COLO668 (cell line): ENCODE data around the gene TAF13.
"Not testable (repeated sequence)": the region's sequence is repeated elsewhere in the genome, so short reads cannot be mapped to it uniquely, and the experiment has no call there.

Source experiments
- DNase-seq: peaks from one replicate; lab custom pipeline; 2025; ENCODE audit not compliant: unreplicated experiment; lab: John Stamatoyannopoulos, UW

TAF13 gene

DNA sequence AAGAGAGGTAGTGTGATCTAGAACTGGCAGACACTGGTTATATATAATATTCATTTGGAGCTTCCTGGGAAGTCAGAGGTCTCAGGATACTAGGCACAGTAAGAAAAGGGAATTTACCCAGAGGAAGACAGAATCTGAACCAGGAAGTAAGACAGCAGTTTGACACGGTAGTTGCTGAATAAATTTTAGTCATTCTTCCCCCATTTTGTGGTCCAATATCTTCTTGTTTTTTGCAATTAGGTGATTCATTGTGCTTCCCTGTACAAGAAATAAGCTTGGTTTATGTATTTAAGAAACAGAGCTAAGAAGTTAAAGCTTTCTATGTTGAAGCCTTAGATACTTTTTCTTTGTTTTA, 16.0 kb upstream of the TAF13 start:
- no peak for DNase-seq

DNA sequence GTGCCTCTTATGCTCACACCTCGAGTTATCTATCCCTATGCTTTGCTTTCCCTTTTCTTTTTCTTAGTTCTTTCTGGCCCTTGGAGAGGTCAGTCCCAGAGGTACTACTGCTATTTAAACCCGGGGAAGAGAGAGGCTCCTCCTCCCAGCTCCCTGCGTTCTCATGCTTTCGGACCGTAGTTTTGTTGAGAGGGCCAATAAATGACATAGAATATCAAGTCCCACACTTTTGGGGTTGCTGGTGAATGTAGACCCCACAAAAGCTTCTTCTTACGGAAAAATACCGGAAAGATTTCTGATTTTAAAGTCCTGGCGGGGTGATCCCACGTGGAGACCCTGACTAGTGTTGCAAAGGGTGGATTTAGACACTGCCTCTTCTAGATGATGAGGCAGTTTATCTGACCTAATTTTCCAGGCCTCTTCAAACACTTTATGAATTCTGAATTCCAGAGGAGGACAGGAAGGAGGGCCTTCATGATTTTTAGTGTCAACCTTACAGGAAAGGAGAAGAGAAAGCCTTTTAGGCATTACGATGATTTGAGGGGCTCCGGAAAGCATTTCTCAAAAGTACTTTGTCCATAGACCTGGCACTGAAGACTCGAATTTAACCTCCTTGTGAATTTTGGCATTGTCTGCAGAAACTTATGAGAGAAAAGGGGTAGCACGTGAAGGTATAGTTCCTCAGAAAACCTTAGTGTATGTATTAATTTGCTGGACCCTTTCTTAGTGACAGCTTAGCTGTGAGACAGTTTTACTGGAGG, 15.5 kb upstream of the TAF13 start:
- no peak for DNase-seq

DNA sequence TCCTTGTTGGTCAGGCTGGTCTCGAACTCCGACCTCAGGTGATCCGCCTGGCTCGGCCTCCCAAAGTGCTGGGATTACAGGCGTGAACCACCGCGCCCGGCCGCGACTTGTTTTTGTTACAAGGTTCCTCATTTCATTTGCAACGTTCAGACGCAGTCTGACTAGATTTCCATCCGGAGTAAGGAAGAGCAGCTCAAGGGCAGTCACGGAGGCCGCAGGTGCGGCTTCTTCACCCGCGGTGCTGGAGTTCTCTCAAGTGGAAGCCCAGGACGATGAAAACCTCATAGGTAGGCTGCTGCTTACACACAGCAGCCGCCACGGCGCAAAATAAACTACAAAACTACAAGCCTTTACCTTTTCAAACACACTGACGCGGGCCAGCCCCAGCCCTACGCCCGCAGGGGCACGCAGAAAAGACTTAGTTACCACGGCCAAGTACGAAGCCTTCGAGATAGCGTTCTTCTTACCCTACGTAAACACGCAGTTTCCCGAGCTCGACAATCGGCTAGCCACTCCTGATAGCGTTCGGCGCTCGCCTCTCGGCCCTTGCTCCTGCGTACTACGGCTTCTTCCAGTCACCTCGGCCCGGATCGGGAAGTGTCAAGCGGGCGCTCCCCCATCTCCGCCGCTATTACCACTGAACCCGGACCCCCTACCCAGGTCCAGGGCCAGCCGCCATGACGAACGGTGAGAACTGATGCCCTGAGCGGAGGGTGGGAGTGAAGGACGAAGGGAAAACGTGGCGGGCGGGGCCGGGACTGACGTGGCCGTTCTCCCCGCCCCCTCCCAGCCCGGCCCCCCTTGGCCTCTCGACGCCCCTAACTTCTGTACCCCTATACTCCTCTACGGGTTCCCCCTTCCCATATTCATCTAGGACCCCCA, 14.6 kb upstream of the TAF13 start, which contains the start of gene TMEM167B:
TSS of gene TMEM167B (plus strand) at position 569 of the 882 bp plus-strand sequence. CDS start at position 678, 109 bp downstream.
- peak; percentile 93 for DNase-seq

DNA sequence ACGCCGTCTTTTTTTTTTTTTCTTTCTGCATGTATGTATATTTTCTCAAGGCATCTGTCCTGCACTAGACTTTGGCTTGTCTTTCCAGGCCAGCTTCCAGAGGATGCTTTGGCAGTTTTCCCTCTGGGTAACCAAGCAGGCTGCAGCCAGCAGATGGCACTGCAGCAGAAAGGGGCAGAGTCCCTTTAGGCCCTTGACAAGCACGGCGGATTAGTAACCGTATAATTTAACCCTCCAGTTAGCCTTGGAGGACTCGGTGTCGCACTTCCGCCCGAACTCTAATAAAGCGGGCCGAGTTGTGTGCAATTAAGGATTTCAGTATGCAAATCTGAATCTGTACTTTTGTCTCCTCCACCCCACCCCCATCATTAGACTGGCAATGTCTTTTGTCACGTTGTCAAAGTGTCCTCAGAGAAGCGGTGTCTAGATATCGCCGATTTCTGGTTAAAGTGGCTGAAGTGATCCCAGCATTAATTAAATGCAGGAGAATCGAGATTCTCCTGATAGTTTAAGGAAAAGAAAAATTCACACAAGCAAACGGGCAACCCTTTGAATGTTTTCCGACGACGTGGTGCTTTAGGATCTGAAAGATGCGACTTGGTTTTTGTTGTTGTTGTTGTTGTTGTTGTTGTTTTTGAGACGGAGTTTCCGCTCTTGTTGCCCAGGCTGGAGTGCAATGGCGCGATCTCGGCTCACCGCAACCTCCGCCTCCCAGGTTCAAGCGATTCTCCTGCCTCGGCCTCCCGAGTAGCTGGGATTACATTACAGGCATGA, 13.6 kb upstream of the TAF13 start:
- DNase-seq, result peak; percentile 91

DNA sequence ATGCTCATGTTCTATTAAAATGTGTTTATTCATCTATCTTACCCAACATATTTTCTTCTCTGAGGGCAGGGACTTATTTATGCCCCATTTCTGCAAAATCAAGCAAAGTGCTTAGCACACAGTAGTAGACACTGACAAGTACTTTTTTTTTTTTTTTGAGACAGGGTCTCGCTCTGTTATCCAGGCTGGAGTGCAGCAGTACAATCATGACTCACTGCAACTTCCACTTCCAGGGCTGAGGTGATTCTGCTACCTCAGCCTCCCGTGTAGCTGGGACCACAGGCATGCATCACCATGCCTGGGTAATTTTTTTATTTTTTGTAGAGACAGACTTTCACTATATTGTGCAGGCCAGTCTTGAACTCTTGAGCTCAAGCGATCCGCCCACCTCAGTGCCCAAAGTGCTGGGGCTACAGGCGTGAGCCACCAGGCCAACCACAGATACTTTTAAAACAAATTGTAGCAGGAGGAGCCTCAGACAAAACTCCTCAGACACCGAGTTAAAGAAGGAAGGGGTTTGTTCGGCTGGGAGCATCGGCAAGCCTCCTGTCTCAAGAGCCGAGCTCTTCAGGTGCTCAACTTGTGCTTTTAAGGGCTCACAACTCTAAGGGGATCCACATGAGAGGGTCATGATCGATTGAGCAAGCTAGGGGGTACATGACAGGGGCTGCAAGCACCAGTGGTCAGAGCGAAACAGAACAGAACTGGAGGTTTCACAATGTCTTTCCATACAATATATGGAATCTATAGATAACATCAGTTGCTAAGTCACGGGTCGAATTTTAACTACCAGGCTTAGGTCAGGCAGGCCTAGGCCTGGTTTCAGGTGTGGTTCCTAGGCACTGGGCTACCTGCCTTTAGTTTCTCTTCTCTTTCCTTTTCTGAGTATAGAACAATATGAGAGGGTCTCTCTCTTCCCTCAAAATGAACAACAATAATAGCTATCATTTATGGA, 9.0 kb upstream of the TAF13 start:
- no peak for DNase-seq

DNA sequence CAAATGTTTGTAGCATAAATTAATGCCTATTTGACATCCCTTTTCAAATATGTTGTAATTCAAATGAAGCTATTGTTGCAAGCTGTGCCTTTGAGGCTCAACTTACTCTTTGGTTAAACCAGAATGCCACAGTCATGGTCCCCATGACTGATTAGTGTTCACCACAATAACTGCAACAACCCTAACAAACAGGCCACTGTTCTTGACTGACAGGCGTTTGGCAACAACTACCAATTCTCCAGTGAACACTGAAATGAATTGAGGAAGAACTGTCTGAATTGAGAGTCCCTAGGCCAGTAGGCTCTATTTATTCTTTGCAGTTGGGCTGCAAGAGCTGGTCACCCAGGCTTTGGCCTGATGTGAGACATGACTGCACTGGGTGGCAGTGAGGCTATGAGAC, 8.1 kb upstream of the TAF13 start:
- no peak for DNase-seq

DNA sequence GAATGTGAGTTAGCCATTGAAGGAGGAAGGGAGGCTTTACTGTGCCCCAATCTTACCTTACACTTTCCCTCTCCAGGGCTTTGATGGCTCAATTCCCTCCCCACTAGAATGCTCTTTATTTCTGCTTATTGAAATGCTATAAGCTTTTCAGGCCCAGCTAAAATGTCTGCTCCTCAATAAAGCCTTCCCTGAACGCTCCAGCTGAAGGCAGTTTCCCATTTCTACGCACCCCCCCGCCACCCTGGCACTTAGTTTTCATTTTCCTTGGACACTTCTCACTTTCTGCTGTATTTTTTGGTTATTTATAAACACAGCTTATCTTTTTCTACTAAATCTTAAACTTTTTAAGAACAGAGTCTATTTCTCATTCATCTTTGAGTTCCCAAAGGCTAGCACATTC, 7.7 kb upstream of the TAF13 start:
- DNase-seq, result no peak

DNA sequence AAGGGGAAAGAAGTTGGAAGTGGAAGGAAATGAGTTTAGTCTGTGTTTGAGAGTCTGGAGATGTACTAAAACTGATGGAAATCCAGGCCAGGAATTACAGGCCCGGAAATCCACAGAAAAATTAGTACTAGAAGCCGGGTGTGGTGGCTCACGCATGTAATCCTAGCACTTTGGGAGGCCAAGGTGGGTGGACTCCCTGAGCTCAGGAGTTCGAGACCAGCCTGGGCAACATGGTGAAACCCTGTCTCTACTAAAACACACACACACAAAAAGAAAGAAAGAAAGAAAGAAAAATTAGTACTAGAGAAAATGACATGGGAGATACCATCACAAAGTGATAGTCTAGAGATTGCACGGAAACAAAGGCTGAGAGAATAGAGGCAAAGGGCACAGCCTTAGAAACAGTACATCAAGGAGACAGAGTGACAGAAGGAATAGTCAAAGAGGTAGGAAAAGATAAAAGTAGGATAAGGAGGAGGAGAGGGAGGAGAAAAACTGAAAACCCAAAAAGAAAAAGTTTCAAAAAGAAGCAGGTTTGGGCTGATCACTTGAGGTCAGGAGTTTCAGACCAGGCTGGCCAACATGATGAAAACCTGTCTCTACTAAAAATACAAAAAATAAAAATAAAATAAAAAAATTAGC, 4.8 kb upstream of the TAF13 start:
- DNase-seq, result no peak

DNA sequence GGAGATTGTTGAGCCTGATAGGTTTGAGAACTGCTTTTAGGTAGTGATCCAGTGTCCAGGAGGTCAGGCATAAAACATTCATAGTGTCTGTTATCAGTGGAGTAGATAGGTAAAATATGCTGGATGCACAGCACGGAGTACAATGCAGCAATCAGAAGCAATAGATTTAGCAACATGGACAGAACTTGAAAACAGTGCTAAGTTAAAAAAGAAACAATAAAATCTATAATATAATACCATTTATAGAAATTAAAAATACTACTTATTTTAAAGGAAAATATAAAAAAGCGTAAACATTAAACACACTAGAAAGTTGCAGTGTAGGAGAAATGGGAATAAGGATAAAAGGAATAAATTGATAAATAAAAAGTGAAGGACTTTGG, 3.4 kb upstream of the TAF13 start:
- DNase-seq, result no peak

DNA sequence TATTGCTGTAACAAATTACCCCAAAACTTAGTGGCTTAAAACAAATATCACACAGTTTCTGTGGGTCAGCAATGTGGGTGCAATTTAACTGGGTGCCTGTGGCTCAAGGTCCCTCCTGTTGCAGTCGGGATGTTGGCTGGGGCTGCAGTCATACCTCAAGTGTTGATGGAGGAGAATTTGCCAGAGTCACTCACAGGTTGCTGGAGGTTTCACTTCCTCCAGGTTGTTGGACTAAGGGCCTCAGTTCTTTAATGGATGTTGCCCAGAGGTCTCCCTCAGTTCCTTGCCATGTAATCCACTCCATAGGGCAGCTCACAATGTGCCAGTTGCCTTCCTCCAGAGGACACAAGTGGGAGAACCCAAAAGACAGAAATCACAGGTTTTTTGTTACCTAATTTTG, 2.5 kb upstream of the TAF13 start:
- no peak for DNase-seq

DNA sequence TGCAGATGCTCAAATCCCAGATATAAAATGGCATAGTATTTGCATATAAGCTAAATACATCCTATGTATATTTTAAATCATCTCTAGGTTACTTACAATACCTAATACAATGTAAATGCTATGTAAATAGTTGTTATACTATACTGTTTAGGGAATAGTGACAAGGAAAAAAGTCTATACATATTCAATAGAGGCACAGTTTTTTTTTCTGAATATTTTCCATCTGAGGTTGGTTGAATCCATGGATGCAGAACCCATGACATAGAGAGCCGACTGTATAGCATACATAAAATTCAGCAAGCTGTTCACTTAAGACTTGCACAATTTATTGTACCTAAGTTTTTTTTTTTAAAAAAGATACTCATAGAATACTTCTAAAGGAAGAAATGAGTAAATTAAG, 6.5 kb downstream of the TAF13 start:
- DNase-seq, result no peak

DNA sequence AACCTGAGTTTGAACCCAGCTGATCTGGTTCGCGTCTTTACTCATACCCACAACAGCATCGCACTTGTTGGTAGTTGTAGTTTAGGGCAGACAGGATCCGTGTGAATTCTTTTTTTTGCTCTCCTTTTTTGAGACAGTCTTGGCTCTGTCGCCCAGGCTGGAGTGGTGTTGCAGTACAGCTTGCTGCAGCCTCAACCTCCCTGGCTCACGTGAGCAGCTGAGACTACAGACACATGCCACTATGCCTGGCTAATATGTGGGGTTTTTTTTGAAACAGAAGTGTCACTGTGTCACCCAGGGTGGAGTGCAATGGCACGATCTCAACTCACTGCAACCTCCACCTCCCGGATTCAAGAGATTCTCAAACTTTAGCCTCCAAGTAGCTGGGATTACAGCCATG, 7.9 kb downstream of the TAF13 start:
- DNase-seq, result no peak

DNA sequence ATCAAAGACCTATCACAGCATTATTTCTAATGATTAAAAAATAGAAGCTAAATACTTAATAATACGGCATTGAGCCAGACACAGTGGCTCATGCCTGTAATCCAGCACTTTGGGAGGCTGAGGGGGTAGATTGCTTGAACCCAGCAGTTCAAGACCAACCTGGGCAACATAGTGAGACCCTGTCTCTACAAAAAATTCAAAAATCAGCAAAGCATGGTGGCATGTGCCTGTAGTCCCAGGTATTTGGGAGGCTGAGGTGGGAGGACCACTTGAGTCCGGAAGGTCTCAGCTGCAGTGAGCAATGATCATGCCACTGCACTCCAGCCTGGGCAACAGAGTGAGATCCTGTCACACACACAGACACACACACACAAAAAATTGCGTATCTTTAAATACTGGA, 10.7 kb downstream of the TAF13 start:
- DNase-seq, result no peak

DNA sequence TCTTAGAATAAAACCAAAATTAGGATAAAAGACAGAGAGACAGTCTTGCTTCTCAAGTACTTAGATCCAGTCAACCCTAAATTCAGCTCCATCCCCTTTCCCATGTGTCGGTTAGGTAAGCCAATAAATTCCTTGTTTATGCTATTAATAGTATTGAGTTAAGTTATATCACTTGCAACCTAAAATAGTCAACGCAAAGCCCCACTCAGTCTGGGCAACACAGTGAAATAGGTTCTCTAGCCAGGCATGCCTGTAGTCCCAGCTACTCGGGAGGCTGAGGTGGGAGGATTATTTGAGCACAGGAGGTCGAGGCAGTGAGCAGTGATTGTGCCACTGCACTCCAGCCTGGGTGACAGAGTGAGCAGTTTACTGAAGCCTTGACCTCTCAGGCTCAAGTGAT, 14.6 kb downstream of the TAF13 start:
- no peak for DNase-seq

DNA sequence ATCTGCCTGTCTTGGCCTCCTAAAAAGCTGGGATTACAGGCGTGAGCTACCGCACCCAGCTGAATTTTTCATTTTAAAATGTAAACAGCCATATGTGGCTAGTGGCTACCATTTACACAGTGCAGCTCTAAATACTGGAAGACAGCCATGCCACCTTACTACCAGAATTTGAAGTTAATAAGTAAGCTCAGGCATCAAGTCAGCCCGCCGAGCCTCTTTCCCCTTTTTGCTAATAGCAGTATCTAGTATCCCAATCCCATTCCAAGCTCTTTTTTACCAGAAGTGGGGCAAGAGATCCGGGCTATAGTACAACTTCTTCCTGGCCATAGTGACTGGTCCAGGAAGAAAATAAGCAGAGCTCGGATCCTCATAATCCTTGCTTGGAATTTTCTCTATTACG, 15.1 kb downstream of the TAF13 start:
- no peak for DNase-seq

DNA sequence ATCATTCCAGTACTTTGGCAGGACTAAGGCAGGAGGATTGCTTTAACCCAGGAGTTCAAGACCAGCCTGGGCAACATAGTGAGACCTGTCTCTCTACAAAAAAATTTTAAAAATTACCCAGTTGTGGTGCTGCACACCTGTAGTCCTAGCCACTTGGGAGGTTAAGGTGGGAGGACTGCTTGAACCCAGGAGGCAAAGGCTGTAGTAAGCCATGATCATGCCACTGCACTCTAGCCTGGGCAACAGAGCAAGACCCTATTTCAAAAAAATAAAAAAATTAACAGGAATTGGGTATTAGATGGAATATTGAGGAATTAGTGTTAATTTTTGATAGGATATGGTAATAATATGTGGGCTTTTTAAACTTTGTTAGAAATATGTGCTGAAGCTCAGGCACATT, 16.8 kb downstream of the TAF13 start:
- DNase-seq, result no peak

DNA sequence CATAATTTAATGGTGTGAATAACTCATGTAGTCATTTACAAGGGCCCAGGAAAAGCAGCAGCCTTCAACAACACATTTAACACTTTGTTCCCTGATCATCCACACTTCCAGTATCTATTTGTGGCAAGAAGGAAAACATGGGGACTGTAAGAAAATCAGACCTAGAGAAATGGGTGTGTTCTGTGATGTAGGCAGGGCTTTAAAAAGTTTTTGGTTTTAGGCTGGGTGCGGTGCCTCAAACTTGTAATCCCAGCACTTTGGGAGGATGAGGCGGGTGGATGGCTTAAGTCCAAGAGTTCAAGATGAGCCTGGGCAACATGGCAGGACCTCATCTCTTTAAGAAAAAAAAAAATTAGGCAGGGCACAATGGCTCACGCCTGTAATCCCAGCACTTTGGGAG, 19.7 kb downstream of the TAF13 start:
- DNase-seq, result no peak

DNA sequence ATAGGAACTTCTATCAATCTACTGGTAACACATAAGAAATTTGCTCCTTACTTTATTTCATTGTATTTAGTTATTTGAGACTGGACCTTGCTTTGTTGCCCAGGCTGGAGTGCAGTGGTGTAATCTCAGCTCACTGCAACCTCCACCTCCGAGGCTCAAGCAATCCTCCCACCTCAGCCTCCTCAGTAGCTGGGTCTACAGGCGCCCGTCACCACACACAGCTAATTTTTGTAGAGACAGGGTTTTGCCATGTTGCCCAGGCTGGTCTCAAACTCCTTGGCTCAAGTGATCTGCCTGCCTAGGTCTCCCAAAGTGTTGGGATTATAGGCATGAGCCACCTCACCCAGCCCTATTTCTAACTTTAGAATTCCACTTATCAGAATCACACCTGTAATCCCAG, 23.7 kb downstream of the TAF13 start:
- not testable (repeated sequence) for DNase-seq

DNA sequence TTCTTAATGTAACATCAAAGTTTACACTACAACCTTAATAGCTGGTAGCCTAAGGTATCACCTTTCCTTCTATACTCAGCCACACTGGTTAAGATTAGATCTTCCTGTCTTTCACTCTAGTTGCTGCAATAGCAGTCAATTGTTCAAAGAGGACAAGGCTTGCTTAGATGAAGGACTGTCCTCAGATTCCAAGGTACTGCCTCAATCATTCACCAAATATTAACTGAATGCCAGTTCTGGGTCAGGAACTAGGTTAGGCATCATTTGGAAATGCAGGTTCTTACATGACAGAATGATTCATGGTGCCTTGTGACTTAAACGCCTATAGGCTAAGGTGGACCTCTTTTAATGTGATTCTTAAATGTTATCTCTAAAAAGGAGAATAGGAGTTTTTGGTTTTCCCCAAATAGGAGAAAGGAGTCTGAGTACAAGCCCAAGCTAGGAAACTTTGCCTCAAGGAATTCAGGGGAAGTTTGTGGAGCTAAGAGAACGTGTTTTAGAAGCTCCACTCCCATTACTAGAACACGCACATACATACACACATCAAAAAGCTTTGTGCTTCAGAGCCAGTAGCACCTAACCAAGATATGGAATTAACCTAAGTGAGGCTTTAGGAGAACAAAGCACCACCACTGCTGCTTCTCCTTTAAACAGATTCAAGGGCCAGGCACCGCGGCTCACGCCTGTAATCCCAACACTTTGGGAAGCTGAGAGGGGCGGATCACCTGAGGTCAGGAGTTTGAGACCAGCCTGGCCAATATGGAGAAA, 25.4 kb downstream of the TAF13 start:
- DNase-seq, result no peak
